ENCODE measurements around the gene EPHA3. TPM values are rescaled to one million over a fixed set of nuclear protein-coding genes. Genes with fewer than 3 reads are reported as not detected.

EPHA3 gene
- total and polyA plus RNA-seq, 2 of the 4 experiments (the other 2 are of a cell fraction) = 0.10 to 0.18 TPM

DNA sequence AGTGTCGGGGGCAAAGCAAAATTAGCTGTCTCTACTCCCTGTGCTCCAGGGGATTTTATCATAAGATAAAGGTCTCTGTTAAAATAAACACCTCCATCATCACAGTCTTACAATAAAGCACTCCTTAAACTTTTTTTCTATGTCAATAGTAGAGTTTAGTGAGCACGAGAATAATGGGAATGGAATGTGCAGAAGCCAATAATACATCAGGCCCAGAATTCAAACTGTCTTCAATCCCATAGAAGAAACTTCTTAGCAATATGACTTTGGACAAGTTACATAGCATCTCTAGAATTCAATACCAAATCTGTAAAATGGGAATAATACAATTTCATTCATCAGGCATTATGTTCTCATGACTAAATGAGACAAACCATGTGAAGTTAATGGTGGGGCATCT lies 49.0 kb upstream of the EPHA3 start (continued):
- TF ChIP-seq BHLHE40 (IDR thresholded peaks at IDR 0.05; ENCODE audit: low read depth, low read length) (no peak), MXI1 (IDR thresholded peaks at IDR 0.05; ENCODE audit: borderline replicate concordance, low read depth, low read length) (no peak), NFE2L2 (IDR thresholded peaks at IDR 0.05; ENCODE audit: low read depth, low read length) (no peak), POLR2A (IDR thresholded peaks at IDR 0.05; ENCODE audit: low read depth, low read length) (no peak)

DNA sequence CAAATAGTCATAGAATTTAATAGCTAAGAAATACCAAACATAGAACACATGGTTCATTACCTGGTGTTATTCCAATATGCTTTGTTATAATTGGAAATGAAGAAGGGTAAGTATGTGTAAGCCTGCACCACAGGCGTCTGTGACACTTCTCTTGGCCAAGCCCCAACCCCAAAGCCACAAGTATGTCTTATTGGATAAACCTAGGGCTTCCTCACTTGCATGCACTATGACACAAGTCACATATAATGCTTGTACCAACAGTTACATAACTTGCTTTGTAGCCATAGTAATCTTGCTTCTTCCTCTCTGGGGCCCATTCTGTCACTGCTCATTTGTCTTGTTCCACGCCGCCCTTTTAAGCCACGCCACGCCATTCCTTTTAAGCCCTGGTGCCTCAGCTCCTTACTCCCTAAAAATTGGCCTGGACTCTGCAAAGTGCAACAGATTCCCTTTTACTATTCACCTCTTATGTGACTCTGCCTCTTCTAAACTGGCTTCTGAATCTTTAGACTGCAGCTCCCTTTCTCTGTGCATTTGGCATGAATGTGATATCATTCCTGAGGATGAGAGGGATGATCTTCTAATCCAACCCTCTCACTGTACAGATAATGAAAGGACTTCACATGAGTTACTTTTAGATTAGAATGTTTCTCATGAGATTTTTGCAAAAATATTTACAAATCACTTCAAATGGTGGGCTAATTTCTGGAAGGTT lies 48.1 kb upstream of the EPHA3 start:
- BruUV-seq (replicated peaks) = no TSS peak
- no peaks in the 10 kb centered on the region for H3K4me1 ChIP-seq (ENCODE audit: control insufficient read depth, insufficient read depth, low read length)
- no peak overlapping the region for H3K23ac ChIP-seq (ENCODE audit: low read depth, low read length)
- no peak overlapping the region for H3K14ac ChIP-seq (replicated peaks; ENCODE audit: low read depth, low read length)
- dilution Hi-C loops (cut with HindIII; ENCODE audit: low sequenced_read_pairs, unreplicated experiment) (no loop called here), intact Hi-C loops (cut with micrococcal nuclease) (no loop called here), in situ Hi-C loops (cut with MboI; ENCODE audit: low sequenced_read_pairs) (no loop called here)
- no peaks in the 10 kb centered on the region for H3K79me1 ChIP-seq (ENCODE audit: low read depth in 1 of 2, low read length in 2 of 2)
- H2AFZ ChIP-seq (replicated peaks; ENCODE audit: low read length, poor library complexity) = no peak overlapping the region
- no peak overlapping the region for H2BK15ac ChIP-seq (ENCODE audit: low read depth, low read length)
- no peaks in the 10 kb centered on the region for H3K9me1 ChIP-seq (ENCODE audit: insufficient read depth, low read length)
- H4K20me1 ChIP-seq (ENCODE audit: insufficient read depth, low read length) = no peaks in the 10 kb centered on the region
- no peaks in the 10 kb centered on the region for H3K9me3 ChIP-seq (ENCODE audit: control insufficient read depth, insufficient read depth, low read length)
- no peak for ATAC-seq (ENCODE audit: low read depth)
- DNase-seq = no peak
- H2BK5ac ChIP-seq (ENCODE audit: low read depth, low read length, poor library complexity, severe bottlenecking) = no peak overlapping the region
- no peak overlapping the region for H2AK9ac ChIP-seq (replicated peaks; ENCODE audit: low read depth, low read length, poor library complexity)
- no peak overlapping the region for H3K18ac ChIP-seq (ENCODE audit: low read depth, low read length)
- H2BK120ac ChIP-seq (ENCODE audit: low read depth, low read length) = no peak overlapping the region
- H3K36me3 ChIP-seq (ENCODE audit: control insufficient read depth, insufficient read depth, low read length) = no peaks in the 10 kb centered on the region
- no peak overlapping the region for H3K9ac ChIP-seq (ENCODE audit: low read depth, low read length)
- H4K5ac ChIP-seq (ENCODE audit: low read depth, low read length) = no peak overlapping the region
- POLR2A ChIA-PET (ENCODE audit: unreplicated experiment) = no interaction called here
- no peak overlapping the region for H4K91ac ChIP-seq (ENCODE audit: insufficient read depth, low read depth, low read length)
- no peak overlapping the region for H3K4ac ChIP-seq (ENCODE audit: low read depth, low read length)
- H2BK20ac ChIP-seq (ENCODE audit: low read depth, low read length) = no peak overlapping the region
- H2AK5ac ChIP-seq (ENCODE audit: low read depth, low read length) = no peak overlapping the region
- H3K27ac ChIP-seq (ENCODE audit: insufficient read depth, low read length) = no peak overlapping the region
- 20% methylated on average over 1 of the region's 5 CpGs; no CpG with 5 or more reads in 1 of the 2 experiments for WGBS, 2 experiments (ENCODE audit: extremely low coverage in 2 of 2, insufficient read length in 1 of 2)
- H3K56ac ChIP-seq (ENCODE audit: extremely low read depth, insufficient read depth, low read length) = no peak overlapping the region
- no peak overlapping the region for H3K4me2 ChIP-seq (ENCODE audit: low read depth, low read length)
- CTCF ChIA-PET = no interaction called here
- no peak overlapping the region for H3K4me3 ChIP-seq (ENCODE audit: insufficient read depth, low read depth, low read length)
- H4K8ac ChIP-seq (ENCODE audit: low read depth in 2 of 2, low read length in 2 of 2) = no peak overlapping the region
- no peaks in the 10 kb centered on the region for H3K27me3 ChIP-seq (ENCODE audit: control insufficient read depth, insufficient read depth, low read length)
- no peak for TF ChIP-seq RAD21 (IDR thresholded peaks at IDR 0.05; ENCODE audit: low read length)
- TF ChIP-seq BHLHE40 (IDR thresholded peaks at IDR 0.05; ENCODE audit: low read depth, low read length) = no peak
- TF ChIP-seq, protein P1, sequence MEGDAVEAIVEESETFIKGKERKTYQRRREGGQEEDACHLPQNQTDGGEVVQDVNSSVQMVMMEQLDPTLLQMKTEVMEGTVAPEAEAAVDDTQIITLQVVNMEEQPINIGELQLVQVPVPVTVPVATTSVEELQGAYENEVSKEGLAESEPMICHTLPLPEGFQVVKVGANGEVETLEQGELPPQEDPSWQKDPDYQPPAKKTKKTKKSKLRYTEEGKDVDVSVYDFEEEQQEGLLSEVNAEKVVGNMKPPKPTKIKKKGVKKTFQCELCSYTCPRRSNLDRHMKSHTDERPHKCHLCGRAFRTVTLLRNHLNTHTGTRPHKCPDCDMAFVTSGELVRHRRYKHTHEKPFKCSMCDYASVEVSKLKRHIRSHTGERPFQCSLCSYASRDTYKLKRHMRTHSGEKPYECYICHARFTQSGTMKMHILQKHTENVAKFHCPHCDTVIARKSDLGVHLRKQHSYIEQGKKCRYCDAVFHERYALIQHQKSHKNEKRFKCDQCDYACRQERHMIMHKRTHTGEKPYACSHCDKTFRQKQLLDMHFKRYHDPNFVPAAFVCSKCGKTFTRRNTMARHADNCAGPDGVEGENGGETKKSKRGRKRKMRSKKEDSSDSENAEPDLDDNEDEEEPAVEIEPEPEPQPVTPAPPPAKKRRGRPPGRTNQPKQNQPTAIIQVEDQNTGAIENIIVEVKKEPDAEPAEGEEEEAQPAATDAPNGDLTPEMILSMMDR (conservative IDR thresholded peaks at IDR 0.05; ENCODE audit: low read depth, low read length) = no peak
- TF ChIP-seq MAZ (IDR thresholded peaks at IDR 0.05; ENCODE audit: borderline replicate concordance, low read depth, low read length) = no peak
- TF ChIP-seq SMC3 (IDR thresholded peaks at IDR 0.05; ENCODE audit: low read depth, low read length) = no peak
- no peak for TF ChIP-seq MXI1 (IDR thresholded peaks at IDR 0.05; ENCODE audit: borderline replicate concordance, low read depth, low read length)
- TF ChIP-seq CHD1 (IDR thresholded peaks at IDR 0.05; ENCODE audit: low read depth, low read length) = no peak
- no peak for TF ChIP-seq MAFK (IDR thresholded peaks at IDR 0.05; ENCODE audit: low read depth, low read length)
- TF ChIP-seq, protein P2, sequence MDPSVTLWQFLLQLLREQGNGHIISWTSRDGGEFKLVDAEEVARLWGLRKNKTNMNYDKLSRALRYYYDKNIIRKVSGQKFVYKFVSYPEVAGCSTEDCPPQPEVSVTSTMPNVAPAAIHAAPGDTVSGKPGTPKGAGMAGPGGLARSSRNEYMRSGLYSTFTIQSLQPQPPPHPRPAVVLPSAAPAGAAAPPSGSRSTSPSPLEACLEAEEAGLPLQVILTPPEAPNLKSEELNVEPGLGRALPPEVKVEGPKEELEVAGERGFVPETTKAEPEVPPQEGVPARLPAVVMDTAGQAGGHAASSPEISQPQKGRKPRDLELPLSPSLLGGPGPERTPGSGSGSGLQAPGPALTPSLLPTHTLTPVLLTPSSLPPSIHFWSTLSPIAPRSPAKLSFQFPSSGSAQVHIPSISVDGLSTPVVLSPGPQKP (IDR thresholded peaks at IDR 0.05; ENCODE audit: borderline replicate concordance, low read depth, low read length) = no peak
- no peak for TF ChIP-seq RFX5 (IDR thresholded peaks at IDR 0.05; ENCODE audit: low read depth, low read length)
- no peak for TF ChIP-seq CEBPB (IDR thresholded peaks at IDR 0.05; ENCODE audit: low read depth, low read length)
